Stimulated activated CD4-positive, alpha-beta T cell treated with anti-CD3 and anti-CD28 coated beads, TNF-alpha, amount 100 ng/mL, for 4 hours (primary cell): Measurements from ENCODE around the gene SEC23A.

Experiments
- DNase-seq, 3 experiments: peaks; one replicate each; pipeline ENCODE4 v3.0.0-alpha.2; 2020; ENCODE audit warnings: low read depth in 3 of 3

SEC23A gene

GRCh38 chr14:38991299-38991698 lies 111.7 kb downstream of the SEC23A start:
- no peak for DNase-seq

- no peak for DNase-seq
Measured at GRCh38 chr14:38989922-38990546, 113.0 kb downstream of the SEC23A start.

GRCh38 chr14:38987781-38988180 lies 115.3 kb downstream of the SEC23A start:
- DNase-seq: no peak

- no peak for DNase-seq
Measured at GRCh38 chr14:38982837-38983236, 120.2 kb downstream of the SEC23A start.

- DNase-seq: no peak
Measured at GRCh38 chr14:38982278-38982677, 120.8 kb downstream of the SEC23A start.
